ENCODE data around the gene U2AF2.

Gene U2AF2

GRCh38 chr19:55674841-55675660 lies 20.2 kb downstream of the U2AF2 start, which contains the start of gene EPN1:
EPN1 (plus strand) TSS chr19:55675226; CDS start chr19:55678628, 3,402 bp downstream.
- peak; percentile 82 for DNase-seq (ENCODE audit: low read depth, low spot score)

GRCh38 chr19:55675661-55676354 lies 21.0 kb downstream of the U2AF2 start:
- no peak for DNase-seq (ENCODE audit: low read depth, low spot score)

GRCh38 chr19:55676383-55676782 lies 21.5 kb downstream of the U2AF2 start:
- DNase-seq (ENCODE audit: low read depth, low spot score), result no peak

- DNase-seq (ENCODE audit: low read depth, low spot score), result no peak
These were observed 22.2 kb downstream of the U2AF2 start for GRCh38 chr19:55676889-55677505.

- DNase-seq (ENCODE audit: low read depth, low spot score), result no peak
These were observed 22.8 kb downstream of the U2AF2 start for GRCh38 chr19:55677572-55678028.

GRCh38 chr19:55678121-55678671 lies 23.4 kb downstream of the U2AF2 start:
- no peak for DNase-seq (ENCODE audit: low read depth, low spot score)

- no peak for DNase-seq (ENCODE audit: low read depth, low spot score)
These were observed 24.8 kb downstream of the U2AF2 start for GRCh38 chr19:55679343-55680257.

GRCh38 chr19:55680339-55681130 lies 25.7 kb downstream of the U2AF2 start:
- no peak for DNase-seq (ENCODE audit: low read depth, low spot score)

- DNase-seq (ENCODE audit: low read depth, low spot score), result no peak
These were observed 26.6 kb downstream of the U2AF2 start for GRCh38 chr19:55681131-55682092.

GRCh38 chr19:55683449-55684261 lies 28.8 kb downstream of the U2AF2 start:
- DNase-seq (ENCODE audit: low read depth, low spot score), result no peak

GRCh38 chr19:55684946-55685681 lies 30.3 kb downstream of the U2AF2 start:
- no peak for DNase-seq (ENCODE audit: low read depth, low spot score)

GRCh38 chr19:55685776-55686175 lies 30.9 kb downstream of the U2AF2 start:
- no peak for DNase-seq (ENCODE audit: low read depth, low spot score)

GRCh38 chr19:55686311-55687050 lies 31.6 kb downstream of the U2AF2 start:
- no peak for DNase-seq (ENCODE audit: low read depth, low spot score)

GRCh38 chr19:55687281-55688201 lies 32.7 kb downstream of the U2AF2 start:
- DNase-seq (ENCODE audit: low read depth, low spot score), result no peak

- DNase-seq (ENCODE audit: low read depth, low spot score), result no peak
These were observed 33.8 kb downstream of the U2AF2 start for GRCh38 chr19:55688422-55689218.

Measured in iPS DF 19.7 (cell line).